ENCODE data around the gene RBM43.

GRCh38 chr2:151267537-151267936, 5.9 kb upstream of the RBM43 start:
- TF ChIP-seq CTCF (conservative IDR thresholded peaks at IDR 0.05; ENCODE audit: low read depth, low read length) (no peak), EZH2 (IDR thresholded peaks at IDR 0.05; ENCODE audit: borderline replicate concordance, low read depth, low read length, poor library complexity, severe bottlenecking) (no peak)

Data from A673 (cell line).